Hematopoietic multipotent progenitor cell treated with erythropoietin and hydrocortisone succinate and interleukin-3 and kit ligand, for 17 days (in vitro differentiated cells): ENCODE results near the gene CSNK1D.
"Not testable (repeated sequence)": the region's sequence is repeated elsewhere in the genome, so short reads cannot be mapped to it uniquely, and the experiment has no call there.

ENCODE experiments used
- DNase-seq: peaks from one replicate; pipeline ENCODE4 v3.0.0-alpha.2; 2015; ENCODE audit warnings: low spot score

CSNK1D gene

DNA sequence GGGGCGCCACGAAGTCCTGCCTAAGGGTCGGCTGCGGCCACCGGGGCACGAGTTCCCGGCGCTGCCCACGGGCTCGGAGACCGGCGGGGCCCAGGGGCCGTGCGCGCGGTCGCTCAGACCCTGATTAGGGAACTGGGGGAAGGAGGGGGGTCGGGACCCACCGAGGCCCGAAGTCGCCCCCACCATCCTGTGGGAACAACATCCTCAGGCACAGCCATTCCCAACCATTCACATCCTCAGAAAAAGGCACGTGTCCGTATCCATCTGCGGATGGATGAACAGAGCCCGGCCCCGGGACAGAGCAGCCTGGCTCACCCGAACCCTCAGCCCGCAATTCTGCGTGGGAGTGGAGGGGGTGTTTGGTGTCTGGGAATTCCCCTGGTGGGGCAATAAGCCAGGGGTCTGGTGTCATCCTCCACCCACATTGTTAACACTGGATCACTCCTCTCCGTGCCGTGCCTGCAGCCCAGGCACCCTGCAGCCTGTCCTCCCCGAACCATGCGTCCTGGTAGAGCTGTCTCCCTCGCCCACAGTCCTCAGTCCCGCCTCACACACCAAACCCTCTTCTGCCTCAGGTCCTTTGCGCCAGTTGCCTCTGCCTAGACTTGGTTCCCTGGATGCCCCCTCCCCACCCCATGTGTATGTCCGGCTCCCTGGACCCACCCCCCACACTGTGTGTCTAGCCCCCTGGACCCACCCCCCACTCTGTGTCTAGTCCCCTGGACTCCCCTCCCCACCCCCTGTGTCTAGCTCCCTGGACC, 60.1 kb downstream of the CSNK1D start:
- no peak for DNase-seq

DNA sequence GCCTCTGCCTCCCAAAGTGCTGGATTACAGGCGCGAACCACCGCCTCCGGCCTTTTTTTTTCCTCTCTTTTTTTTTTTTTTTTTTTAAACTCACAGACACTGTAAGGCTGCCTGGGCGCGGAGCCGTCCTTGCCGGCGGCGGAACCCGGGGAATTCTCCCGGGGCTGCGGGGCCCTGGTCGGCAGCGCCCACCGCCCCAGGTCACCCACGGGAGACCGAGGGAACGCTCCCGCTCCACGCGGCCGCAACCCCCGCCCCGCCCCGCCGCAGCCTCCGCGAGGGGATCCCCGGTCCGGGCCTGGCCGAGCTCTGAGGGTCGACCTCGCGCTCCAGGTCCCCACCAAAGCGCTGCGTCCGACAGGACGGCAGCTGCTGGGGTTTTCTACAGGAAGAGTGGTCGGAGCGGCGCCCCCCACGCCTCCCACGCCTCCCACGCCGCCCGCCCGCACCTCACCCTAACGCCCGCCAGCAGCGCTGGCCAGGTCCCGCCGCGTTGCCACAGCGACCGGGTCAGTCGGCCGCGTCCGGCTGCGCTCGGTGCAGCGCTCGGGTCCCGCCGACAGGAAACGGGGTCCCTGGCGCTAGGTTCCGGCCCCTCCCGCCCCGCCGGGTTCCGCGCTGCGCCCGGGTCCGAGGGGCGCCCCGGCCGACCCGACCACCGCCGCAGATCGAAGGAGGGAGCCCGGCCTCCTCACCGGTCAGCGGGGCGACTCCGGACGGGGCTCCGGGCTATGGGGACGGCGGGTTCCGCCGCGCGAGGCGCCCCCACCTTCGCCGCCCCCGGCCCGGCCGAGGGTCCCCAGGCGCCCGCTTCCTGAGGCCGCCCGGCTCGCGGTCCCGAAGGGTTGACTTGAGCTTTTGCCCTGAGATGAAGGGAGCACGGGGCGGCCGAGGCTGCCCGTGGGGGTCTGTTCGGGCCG, 60.9 kb downstream of the CSNK1D start, which contains the start of gene CCDC57:
CCDC57 (minus strand) TSS at position 512 of the 920 bp plus-strand sequence. CDS start 10,898 bp downstream, outside the sequence.
- peak; percentile 67 for DNase-seq

- DNase-seq: not testable (repeated sequence)
These were observed 62.8 kb downstream of the CSNK1D start for GRCh38 chr17:82210655-82211054.

- DNase-seq: peak; percentile 84
These were observed 67.6 kb downstream of the CSNK1D start for GRCh38 chr17:82205720-82206508.

- DNase-seq: no peak
These were observed 68.4 kb downstream of the CSNK1D start for GRCh38 chr17:82204831-82205719.

DNA sequence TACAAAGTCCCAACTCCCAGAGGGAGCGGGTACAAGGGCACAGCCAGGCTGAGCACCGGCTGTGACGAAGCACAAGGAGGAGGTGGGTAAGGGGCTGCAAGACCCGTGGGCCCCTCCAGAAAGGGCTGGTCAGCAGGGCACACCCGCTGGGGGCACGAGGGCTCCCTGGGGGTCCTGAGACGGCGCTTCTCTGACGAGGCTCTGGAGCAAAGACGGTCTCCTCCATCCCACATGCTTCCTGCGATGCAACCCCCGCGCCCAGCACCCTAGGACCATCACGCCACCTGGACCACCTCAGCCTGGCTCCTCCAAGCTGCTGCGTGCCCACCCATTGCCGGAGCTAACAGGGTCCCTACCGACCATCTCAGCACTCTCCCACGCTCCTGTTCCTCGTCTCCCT, 69.6 kb downstream of the CSNK1D start:
- DNase-seq: no peak

GRCh38 chr17:82202981-82203380, 70.5 kb downstream of the CSNK1D start:
- DNase-seq: no peak

GRCh38 chr17:82201498-82201910, 72.0 kb downstream of the CSNK1D start:
- DNase-seq: no peak

GRCh38 chr17:82200743-82201497, 72.6 kb downstream of the CSNK1D start:
- no peak for DNase-seq

DNA sequence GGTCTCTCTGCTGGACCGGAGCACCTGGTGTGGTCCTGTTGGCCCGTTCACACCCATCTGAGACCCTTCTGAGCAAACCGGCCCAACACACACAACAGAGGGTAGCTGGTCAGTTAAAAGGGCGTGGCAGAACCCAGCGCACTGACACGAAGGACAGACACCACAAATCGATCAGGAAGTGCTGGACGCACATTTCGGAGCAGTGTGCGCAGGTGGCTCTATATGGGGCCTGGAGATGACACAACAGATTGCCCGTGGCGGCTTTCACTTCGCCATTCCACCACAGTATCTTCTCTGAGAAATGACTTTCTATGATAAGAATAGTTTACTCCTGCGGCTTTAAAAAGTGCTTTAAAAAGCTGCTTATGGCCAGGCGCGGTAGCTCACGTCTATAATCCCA, 73.4 kb downstream of the CSNK1D start:
- no peak for DNase-seq

DNA sequence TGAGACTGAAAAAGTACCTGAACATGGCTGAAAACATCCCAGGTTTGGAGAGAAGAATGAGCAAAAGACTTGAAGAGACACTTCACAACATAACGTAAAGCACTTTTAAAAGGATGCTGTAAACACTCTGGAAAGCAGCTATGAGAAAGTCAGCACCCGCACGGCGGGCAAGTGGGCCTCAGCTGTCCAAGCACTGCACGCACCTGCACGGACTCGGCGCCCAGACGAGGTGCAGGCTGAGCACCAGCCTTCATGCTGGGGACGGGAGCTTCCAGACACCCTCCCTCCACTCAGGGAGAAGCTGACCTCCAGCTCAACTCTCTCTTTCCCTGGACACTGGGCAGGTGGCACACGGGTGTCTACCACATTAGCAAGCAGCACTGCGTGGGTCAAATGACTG, 74.0 kb downstream of the CSNK1D start:
- DNase-seq: no peak

DNA sequence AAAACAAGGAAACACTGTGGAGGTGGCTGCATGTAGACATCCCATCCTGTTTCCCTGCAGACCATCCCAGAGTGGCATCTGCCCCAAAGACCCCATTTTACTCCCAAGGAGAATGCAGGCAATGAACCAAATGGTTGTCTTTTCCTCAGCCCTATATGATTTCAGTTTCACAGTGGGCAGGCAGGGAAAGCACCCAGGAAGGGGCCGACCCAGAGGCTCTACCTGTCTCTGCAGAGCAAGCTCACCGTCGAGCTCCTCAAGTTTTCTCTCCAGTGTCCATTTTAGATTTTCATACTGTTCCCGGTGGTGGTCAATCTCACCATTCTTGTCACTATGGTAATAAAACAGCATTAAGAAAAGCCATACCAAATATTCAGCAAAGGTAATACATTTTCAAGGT, 75.4 kb downstream of the CSNK1D start:
- DNase-seq: no peak

DNA sequence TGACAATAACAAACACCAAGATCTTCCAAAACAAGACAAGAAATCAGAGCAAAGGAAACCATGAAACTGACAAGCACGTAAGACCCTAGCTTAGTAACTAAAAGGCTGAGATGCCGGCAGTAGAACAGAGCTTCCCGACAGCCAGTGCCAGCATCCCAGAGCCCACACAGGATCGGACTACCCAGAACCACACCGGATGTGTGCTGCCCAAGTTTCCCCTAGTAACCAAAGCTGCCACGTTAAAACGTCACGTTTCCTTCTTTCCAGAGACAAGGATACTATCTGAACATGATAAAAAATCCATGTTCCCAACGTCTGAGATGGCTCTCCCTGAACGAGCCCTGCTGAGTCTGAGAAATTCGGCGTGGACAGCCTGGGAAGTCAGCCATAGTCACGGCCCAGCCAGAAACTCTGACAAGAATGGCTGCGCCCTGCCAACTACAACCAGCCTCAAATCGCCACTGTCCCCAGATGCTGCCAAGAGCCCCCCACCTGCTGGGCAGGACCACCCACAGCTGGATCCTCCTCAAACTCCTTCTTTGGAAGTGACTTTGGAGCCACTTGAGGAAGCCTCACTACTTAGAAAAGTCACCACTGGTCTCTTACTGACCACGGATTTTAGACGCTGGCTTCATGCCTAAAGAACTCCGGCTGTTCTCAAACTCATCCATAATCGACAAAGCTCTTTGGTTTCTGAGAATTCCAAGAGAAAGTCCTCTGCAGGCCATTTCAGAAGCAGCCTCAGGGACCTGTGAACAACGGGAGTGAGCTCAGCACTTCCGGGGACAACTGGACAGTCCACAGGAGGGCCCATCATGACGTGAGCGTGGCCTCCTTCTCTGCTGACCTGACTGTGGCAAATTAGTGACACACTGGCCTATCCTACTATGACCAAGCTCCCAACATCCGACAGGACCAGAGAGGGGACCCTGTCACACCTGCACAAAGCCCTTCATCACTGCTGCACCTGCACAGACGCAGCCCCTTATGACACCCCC, 77.5 kb downstream of the CSNK1D start:
- no peak for DNase-seq

- no peak for DNase-seq
These were observed 78.7 kb downstream of the CSNK1D start for GRCh38 chr17:82194765-82195164.

GRCh38 chr17:82193520-82194220, 79.8 kb downstream of the CSNK1D start:
- no peak for DNase-seq

- DNase-seq: not testable (repeated sequence)
These were observed 80.5 kb downstream of the CSNK1D start for GRCh38 chr17:82193050-82193449.
